SK-N-MC (cell line): ENCODE results near the gene BCKDHB.
"Not testable (repeated sequence)": the region's sequence is repeated elsewhere in the genome, so short reads cannot be mapped to it uniquely, and the experiment has no call there.

Experiments
- DNase-seq: peaks from one replicate; pipeline ENCODE4 v3.0.0-alpha.2; 2011; ENCODE audit warnings: low read depth, low spot score
- H3K27ac ChIP-seq: fragments of 200-600 bp; sonication (generic); 2 replicates; pipeline ENCODE4 v1.5.1; 2016; ENCODE audit warnings: mixed run types
- H3K36me3 ChIP-seq: fragments of 200-600 bp; sonication (generic); 2 replicates; pipeline ENCODE4 v1.6.1; 2017; ENCODE audit warnings: antibody characterized with exemption, low read length, mixed read lengths; ENCODE audit not compliant: insufficient read depth
- H3K4me3 ChIP-seq: fragments of 200-600 bp; sonication (generic); 2 replicates; pipeline ENCODE4 v1.5.1; 2016
- H3K9ac ChIP-seq: fragments of 200-600 bp; sonication (generic); 2 replicates; pipeline ENCODE4 v1.8.0; 2017; ENCODE audit warnings: mixed run types, mixed read lengths; ENCODE audit not compliant: insufficient read length
- H3K9me3 ChIP-seq: fragments of 200-600 bp; sonication (generic); 2 replicates; pipeline ENCODE4 v1.6.1; 2017; ENCODE audit warnings: low read depth, mild to moderate bottlenecking, antibody characterized with exemption, low read length, moderate library complexity, mixed read lengths
- EZH2 ChIP-seq: fragments of 200-600 bp; sonication (generic); IDR thresholded peaks from one replicate; pipeline ENCODE4 v1.6.1; 2017; ENCODE audit warnings: antibody characterized with exemption
- FOXP2 ChIP-seq: optimal IDR thresholded peaks from 2 replicates; pipeline ENCODE3; 2011; ENCODE audit warnings: mild to moderate bottlenecking, moderate library complexity; ENCODE audit not compliant: insufficient read depth; ENCODE audit errors: extremely low read length, control extremely low read depth
- POLR2AphosphoS5 ChIP-seq: IDR thresholded peaks from 2 replicates; pipeline ENCODE4 v1.6.1; 2012; ENCODE audit warnings: mild to moderate bottlenecking, low read depth, low read length, borderline replicate concordance

BCKDHB gene

GRCh38 chr6:80098392-80098791, 8.1 kb upstream of the BCKDHB start:
- Histone ChIP-seq H3K36me3 (no peaks in the 10 kb centered on the region), H3K9ac (peak overlapping the region; percentile 14), H3K4me3 (no peak overlapping the region), H3K27ac (0 out of 2 replicates have a peak overlapping the region, but pooled peaks have one; percentile 2), H3K9me3 (no peaks in the 10 kb centered on the region)
- TF ChIP-seq FOXP2 (no peak), POLR2AphosphoS5 (no peak), EZH2 (no peak)
- DNase-seq: no peak

GRCh38 chr6:80104520-80104919, 2.0 kb upstream of the BCKDHB start:
- Histone ChIP-seq H3K4me3 (no peak overlapping the region), H3K27ac (no peak overlapping the region), H3K9ac (no peak overlapping the region), H3K36me3 (no peaks in the 10 kb centered on the region), H3K9me3 (no peaks in the 10 kb centered on the region)
- DNase-seq: no peak
- no peak for TF ChIP-seq FOXP2
- TF ChIP-seq EZH2: no peak
- TF ChIP-seq POLR2AphosphoS5: no peak

- no peak for TF ChIP-seq FOXP2
- TF ChIP-seq POLR2AphosphoS5: no peak; the same call in none of the 2 replicates
- no peak for TF ChIP-seq EZH2
- Histone ChIP-seq H3K36me3 (no peaks in the 10 kb centered on the region), H3K4me3 (peak overlapping the region; percentile 84), H3K27ac (no peak overlapping the region; the same call in 1 of the 2 replicates), H3K9me3 (no peaks in the 10 kb centered on the region), H3K9ac (peak overlapping the region; percentile 70)
- no peak for DNase-seq
Measured at GRCh38 chr6:80105972-80106417, 476 bp upstream of the BCKDHB start.

GRCh38 chr6:80122576-80122975, 16.1 kb downstream of the BCKDHB start:
- not testable (repeated sequence) for H3K9me3 ChIP-seq, DNase-seq, H3K9ac ChIP-seq

GRCh38 chr6:80126657-80127345, 20.3 kb downstream of the BCKDHB start:
- Histone ChIP-seq H3K4me3 (no peak overlapping the region), H3K9ac (no peak overlapping the region), H3K9me3 (no peaks in the 10 kb centered on the region), H3K36me3 (peaks cover 7% of the 10 kb centered on the region; the same call in 1 of the 2 replicates), H3K27ac (no peak overlapping the region)
- TF ChIP-seq FOXP2: no peak
- DNase-seq: no peak

More at GRCh38 chr6:80122576-80122975, 16.1 kb downstream of the BCKDHB start:
- not testable (repeated sequence) for H3K36me3 ChIP-seq, H3K4me3 ChIP-seq, H3K27ac ChIP-seq

- no peak for TF ChIP-seq POLR2AphosphoS5
- TF ChIP-seq FOXP2: no peak
- TF ChIP-seq EZH2: no peak
- Histone ChIP-seq H3K4me3 (no peak overlapping the region), H3K9me3 (no peaks in the 10 kb centered on the region), H3K9ac (no peak overlapping the region), H3K36me3 (peaks cover 7% of the 10 kb centered on the region; the same call in 1 of the 2 replicates), H3K27ac (no peak overlapping the region)
- no peak for DNase-seq
Measured at GRCh38 chr6:80129485-80129884, 23.0 kb downstream of the BCKDHB start.

GRCh38 chr6:80133020-80133419, 26.5 kb downstream of the BCKDHB start:
- no peaks in the 10 kb centered on the region for H3K9me3 ChIP-seq
- peak overlapping the region; percentile 51; the same call in 1 of the 2 replicates for H3K4me3 ChIP-seq
- no peak overlapping the region for H3K9ac ChIP-seq
- no peak for TF ChIP-seq FOXP2
- TF ChIP-seq EZH2: no peak
- TF ChIP-seq POLR2AphosphoS5: peak; percentile 42; the same call in 1 of the 2 replicates
- peaks cover 13% of the 10 kb centered on the region for H3K36me3 ChIP-seq
- peak overlapping the region; percentile 76 for H3K27ac ChIP-seq
- DNase-seq: peak; percentile 88

- Histone ChIP-seq H3K36me3 (peaks cover 13% of the 10 kb centered on the region), H3K9me3 (no peaks in the 10 kb centered on the region), H3K27ac (no peak overlapping the region), H3K9ac (no peak overlapping the region), H3K4me3 (no peak overlapping the region)
- no peak for DNase-seq
- TF ChIP-seq FOXP2 (no peak), POLR2AphosphoS5 (no peak), EZH2 (no peak)
Measured at GRCh38 chr6:80134065-80134464, 27.6 kb downstream of the BCKDHB start.

- no peak overlapping the region for H3K4me3 ChIP-seq
- H3K9me3 ChIP-seq: no peaks in the 10 kb centered on the region
- H3K36me3 ChIP-seq: no peaks in the 10 kb centered on the region
- peak overlapping the region; percentile 34; the same call in 1 of the 2 replicates for H3K27ac ChIP-seq
- TF ChIP-seq FOXP2 (no peak), EZH2 (no peak), POLR2AphosphoS5 (no peak)
- H3K9ac ChIP-seq: no peak overlapping the region
- DNase-seq: no peak
Measured at GRCh38 chr6:80142586-80142985, 36.1 kb downstream of the BCKDHB start.
